Activated CD4-positive, alpha-beta T cell treated with anti-CD3 and anti-CD28 coated beads, Interleukin-2, amount 50 U/mL, for 1 hour (primary cell): ENCODE results near the gene SPEM1.
A peak's percentile ranks its signal among the peaks of the same experiment; 100 is the strongest.

ENCODE experiments used
- DNase-seq: peaks from one replicate; pipeline ENCODE4 v3.0.0-alpha.2; 2020

SPEM1 gene, protein sequence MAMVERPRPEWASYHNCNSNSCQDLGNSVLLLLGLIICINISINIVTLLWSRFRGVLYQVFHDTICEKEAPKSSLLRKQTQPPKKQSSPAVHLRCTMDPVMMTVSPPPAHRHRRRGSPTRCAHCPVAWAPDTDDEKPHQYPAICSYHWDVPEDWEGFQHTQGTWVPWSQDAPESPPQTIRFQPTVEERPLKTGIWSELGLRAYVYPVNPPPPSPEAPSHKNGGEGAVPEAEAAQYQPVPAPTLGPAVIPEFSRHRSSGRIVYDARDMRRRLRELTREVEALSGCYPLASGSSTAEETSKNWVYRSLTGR

DNA sequence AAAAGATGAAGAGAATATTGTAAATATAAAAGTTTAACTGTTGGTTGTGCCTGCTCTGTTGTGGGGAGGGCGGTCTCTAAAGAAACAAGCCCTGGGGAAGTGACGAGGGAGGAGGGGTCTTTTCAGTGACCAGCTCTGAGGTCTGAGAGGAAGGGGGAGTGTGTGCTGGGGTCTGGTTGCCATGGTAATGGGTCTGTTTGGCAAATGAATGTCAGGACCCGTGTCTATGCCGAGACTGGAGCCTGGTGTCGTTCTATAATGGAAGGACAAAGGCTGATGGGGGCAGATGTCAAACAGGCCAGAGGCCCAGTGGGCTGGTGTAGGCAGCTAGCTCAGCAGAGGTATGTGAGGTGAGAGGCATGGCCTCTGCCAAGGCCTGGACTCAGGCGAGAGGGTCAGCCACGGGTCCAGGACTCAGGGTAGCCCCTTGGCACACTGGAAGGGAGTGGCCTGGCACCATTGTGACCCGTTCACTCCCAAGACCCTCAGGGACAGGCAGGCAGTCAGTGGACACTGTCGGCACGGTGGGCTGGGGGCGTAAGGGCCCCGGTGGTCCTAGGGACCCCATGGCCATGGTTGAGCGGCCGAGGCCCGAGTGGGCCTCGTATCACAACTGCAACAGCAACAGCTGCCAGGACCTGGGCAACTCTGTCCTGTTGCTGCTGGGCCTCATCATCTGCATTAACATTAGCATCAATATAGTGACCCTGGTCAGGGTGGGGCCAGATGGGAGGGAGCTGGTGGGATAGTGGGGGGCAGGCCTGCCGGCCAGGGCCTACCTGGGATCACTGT, at the start of gene SPEM1:
TSS of gene SPEM1 (plus strand) at position 506 of the 792 bp plus-strand sequence. CDS start at position 567, 61 bp downstream.
- no peak for DNase-seq

DNA sequence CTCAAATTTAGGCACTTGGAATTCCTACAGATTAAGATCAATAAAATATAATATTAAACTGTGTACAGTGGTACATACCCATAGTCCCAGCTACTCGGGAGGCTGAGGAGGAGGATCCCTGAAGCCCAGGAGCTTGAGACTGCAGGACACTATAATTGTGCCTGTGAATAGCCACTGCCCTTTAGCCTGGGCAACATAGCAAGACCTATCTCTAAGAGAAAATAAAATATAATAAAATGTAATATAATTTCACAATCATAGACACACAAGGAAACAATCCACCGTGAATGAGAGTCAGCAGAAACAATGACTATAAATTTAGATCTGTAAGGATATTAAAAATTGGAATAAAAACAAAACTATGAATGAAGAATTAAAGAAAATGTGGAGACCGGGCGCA, 49.3 kb upstream of the SPEM1 start:
- no peak for DNase-seq

DNA sequence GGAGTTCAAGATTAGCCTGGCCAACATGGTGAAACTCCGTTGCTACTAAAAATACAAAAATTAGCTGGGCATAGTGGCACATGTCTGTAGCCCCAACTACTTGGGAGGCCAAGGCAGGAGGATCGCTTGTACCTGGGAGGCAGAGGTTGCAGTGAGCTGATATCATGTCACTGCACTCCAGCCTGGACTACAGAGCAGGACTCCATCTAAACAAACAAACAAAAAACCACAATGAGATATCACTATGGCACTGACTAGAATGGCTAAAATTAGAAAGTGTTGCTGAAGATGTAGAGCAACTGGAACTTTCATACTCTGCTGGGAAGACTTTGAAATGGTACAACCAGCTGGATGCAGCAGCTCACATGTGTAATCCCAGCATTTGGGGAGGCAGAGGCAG, 45.8 kb upstream of the SPEM1 start:
- no peak for DNase-seq

DNA sequence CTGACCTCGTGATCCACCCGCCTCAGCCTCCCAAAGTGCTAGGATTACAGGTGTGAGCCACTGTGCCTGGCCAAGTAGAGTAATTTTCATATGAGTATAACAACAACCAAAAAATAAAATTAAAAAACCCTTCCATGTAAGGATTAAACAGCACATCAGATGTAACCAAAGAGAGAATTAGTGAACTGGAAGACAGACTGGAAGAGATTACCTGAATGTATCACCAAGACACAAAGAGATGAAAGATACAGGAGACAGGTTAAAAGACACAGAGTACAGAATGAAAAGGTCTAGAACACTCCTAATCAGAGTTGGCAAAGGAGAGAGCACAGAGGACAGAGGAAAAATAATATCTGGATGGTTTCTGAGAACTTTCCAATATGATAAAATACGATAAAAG, 41.0 kb upstream of the SPEM1 start:
- DNase-seq: no peak

DNA sequence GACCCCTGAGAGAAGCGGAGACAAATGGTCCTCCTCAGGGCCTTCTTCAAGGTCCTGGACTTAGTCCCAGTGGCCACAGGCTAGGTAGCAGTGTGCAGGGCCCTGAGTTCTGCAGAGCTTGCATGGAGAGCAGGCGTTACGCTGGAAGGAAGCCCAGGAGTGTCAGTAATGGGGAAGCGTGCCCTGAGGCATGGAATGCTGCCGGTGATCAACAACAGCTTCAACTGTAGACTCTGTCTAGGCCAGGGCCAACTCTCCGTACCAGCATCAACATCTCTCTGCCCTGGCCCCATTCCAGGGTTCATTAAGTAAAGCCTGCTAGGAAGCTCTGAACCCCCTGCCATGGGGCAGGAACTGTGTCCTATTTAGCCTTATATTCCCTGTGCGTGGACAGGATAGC, 39.8 kb upstream of the SPEM1 start:
- DNase-seq: no peak

DNA sequence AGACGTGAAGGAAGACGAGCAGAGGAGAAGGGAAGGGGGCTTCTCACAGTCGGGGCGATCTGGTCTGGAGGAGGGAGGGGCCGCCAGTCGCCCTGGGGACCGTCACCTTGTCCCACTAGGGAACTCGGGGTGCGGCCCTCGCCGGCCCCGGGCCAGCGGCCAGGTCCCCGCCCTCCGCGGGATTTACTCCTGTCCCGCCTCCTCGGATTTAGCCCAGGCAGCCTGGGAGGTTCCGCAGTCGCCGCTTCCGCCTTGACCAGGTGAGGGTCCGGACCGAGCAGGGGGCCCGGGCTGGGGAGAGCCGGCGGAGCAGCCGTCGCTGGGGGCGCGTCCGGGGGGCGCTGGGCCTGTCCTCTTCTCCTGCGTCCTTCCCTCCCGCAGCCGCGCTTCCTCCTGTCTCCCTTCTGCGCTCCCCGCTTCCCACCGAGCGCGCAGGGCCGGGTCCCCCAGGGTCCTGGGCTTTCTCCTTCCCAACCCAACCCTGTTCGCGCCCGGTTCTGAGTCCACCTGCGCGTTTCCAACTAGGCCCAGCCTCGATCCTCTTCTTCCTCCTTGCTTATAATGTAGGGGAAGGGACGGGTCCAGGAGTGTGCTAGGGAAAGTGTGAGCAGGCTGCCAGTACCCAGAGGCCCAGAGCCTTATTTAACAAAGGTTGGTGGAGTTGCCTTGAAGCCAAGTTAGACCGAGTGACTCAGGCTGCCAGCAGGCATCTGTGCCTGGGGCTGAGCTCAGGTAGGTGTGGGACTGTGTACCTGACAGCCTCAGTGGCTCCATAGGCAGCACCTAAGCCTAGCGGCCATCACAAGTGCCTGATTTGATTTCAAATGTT, 39.1 kb upstream of the SPEM1 start, which contains the start of gene TNK1:
TSS of gene TNK1 (plus strand) at position 235 of the 829 bp plus-strand sequence. CDS start 1,838 bp downstream, outside the sequence.
- DNase-seq: no peak

DNA sequence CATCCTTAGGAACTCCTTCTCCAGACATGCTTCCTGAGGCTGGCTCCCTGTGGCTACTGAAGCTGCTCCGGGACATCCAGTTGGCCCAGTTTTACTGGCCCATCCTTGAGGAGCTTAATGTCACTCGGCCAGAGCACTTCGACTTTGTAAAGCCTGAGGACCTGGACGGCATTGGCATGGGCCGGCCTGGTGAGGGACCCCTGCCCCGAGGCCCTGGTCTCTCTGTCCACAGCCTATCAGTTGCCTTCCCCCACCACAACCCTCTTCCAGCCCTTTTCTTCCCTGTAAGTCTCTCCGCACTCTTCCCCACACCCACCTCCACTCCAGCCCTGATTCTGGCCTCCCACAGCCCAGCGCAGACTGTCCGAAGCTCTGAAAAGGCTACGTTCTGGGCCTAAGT, 37.2 kb upstream of the SPEM1 start:
- no peak for DNase-seq

DNA sequence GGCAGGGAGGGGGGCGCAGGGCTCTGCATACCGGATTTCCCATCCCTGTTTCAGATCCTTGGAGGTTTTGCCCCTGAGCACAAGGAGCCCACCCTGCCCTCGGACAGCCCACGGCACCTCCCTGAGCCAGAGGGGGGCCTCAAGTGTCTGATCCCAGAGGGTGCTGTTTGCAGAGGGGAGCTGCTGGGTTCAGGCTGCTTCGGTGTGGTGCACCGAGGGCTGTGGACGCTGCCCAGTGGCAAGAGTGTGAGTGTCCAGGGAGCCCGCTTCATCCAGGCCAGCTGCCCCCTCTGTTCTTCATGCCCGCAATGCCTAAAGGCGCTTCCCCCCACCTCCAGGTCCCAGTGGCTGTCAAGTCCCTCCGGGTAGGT, 36.8 kb upstream of the SPEM1 start:
- DNase-seq: no peak

DNA sequence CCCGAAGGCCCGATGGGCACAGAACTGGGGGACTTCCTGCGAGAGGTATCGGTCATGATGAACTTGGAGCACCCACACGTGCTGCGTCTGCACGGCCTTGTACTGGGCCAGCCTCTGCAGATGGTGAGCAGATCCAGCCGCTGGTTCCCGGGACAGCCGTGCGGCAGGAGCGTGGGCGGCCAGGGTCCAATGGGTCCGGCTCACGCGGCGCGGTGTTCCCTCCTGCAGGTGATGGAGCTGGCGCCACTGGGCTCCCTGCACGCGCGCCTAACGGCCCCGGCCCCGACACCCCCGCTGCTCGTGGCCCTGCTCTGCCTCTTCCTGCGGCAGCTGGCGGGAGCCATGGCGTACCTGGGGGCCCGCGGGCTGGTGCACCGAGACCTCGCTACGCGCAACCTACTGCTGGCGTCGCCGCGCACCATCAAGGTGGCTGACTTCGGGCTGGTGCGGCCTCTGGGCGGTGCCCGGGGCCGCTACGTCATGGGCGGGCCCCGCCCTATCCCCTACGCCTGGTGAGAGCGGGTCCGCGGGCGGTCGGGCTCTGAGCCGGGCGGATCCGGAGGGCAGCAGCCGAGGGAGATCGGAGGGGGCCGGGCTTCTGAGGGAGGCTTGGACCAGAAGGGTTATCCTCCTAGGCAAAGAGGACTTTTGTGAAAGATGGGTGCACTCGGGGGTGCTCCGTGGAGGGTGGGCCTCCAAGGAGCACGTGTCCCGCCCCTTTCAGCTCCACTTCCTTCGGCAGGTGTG, 36.2 kb upstream of the SPEM1 start:
- DNase-seq: peak; percentile 76

DNA sequence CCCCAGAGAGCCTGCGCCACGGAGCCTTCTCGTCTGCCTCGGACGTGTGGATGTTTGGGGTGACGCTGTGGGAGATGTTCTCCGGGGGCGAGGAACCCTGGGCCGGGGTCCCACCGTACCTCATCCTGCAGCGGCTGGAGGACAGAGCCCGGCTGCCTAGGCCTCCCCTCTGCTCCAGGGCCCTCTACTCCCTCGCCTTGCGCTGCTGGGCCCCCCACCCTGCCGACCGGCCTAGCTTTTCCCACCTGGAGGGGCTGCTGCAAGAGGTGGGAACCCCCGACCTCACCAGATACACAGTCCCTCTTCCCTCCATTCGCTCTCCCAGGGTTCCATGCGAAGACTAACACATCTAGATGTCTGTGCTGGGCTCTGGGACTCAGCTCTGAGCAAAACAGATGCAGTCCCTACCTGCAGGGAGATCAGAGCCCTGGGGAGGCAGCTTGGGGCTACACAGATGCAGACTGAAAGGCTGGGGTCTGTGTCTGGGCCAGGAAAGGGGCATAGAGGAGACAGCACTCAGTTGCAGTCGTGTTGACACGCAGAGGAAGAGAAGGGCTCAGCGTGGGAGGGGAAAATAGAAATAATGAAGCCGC, 35.5 kb upstream of the SPEM1 start:
- no peak for DNase-seq

DNA sequence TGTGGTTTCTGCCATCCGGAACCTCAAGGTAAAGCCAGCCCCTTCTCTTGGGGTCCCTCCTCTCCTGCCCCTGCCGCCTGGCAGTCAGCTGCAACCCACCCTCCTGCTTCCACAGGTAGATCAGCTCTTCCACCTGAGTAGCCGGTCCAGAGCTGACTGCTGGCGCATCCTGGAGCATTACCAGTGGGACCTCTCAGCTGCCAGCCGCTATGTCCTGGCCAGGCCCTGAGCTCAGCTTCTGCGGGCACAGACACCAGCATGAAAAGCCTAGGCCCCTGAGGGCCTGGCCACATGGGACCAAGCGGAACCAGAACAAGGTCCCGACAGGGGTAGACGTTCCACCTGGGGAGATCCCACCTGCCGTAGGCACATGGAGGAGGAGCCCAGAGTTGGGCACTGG, 31.3 kb upstream of the SPEM1 start:
- DNase-seq: no peak

DNA sequence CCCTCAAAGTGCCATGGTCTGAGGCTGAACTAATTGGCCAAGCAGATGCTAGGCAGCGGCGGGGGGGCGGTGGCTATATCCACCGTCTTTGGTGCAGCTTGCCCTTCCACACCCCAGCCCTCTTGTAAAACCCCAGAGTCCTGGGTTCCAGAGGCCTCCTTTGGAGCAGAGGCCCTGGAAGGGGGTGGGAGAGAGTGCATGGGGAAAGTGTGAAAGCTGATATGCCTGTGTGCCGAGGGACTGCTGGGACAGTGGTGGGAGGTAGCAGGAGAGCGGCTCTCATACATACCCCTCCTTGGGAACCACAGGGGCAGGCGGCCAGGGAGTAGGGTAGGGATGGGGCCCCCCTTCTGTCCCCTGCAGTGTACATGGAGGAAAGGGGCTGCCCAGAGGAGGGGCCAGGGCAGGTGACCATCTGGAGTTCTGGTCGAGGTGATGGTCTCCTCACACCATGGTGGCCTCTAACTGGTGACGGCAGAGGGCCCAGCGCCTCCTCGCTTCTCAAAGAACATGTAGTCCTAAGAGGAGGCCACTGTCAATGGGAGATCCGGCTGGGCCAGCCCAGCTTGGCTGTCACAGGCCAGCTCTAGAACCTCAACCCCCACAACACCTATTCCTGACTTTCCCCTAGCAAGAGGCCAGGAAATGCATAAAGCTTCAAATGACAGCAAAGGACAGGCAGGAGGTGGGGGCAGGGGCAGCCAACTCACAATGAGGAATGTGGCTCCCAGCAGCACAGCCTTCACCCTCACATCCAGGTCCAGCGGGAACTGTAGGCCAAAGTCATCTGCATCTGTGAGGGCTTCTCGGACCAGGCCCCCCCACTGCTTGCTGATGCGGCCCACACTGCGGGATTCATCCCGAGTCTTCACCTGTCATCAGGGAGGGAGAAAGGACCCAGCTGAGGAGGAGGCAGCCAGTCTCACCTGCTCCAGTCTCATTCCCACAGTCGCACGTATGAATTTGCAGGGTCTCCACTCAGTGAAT, 29.9 kb upstream of the SPEM1 start:
- no peak for DNase-seq

DNA sequence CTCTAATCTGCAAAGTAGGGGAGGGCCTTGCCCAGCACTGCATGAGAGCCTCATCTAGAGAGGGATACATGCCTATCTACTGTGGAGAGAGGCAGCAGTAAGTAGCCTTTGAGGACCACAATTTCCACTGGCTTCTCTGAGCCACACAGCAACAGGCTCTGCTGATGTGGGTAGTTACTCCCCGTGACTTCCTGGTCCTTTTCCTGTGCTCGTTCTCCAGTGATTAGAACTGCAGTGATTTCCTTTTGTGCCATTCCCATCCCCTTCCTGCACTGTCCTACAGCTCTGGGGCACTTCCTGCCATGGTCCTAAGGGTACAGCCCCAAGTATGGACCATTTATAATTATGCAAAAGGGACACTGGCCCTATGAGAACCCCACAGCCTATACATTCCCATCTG, 28.8 kb upstream of the SPEM1 start:
- DNase-seq: no peak

DNA sequence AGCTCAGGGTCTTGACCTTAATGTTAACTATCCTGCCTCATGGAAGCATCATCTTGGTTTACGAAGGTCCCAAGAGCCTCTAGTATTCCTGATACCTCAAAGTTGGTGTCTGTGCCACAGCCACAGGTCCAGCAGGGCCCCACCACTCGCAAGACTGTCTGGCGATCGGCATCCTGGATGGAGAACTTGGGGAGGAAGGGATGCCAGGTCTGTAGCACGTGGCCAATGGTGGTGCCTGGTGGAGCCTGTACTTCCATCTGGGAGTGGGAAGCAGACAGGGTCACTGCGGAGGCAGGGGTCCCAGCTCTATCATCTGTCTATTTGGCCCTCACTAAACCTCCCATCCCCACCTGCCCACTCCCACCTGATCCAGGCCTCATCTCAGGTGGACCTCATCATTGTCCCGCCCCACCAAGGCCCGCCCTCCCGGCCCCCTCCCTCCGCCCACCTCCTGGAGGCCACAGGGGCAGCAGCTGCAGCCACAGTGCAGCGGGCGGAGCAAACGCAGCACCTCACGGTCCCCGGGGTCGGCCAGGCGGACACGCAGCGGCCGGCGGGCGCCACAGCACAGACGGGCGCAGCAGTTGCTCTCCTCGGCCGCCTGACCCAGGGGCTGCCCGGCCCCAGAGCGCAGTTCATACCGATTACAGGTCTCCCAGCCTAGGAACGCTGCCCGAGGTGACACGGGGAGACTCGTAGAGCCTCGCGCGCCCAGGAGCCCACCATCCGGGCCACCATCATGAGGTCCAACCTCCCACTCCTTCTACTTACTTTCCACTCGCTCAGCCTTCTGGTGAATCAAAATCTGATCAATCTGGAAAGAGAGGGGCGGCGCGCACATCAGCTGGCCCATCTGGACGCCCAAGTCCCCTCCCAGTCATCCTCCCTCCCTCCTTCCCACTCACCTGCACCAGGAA, 27.2 kb upstream of the SPEM1 start:
- DNase-seq: no peak

DNA sequence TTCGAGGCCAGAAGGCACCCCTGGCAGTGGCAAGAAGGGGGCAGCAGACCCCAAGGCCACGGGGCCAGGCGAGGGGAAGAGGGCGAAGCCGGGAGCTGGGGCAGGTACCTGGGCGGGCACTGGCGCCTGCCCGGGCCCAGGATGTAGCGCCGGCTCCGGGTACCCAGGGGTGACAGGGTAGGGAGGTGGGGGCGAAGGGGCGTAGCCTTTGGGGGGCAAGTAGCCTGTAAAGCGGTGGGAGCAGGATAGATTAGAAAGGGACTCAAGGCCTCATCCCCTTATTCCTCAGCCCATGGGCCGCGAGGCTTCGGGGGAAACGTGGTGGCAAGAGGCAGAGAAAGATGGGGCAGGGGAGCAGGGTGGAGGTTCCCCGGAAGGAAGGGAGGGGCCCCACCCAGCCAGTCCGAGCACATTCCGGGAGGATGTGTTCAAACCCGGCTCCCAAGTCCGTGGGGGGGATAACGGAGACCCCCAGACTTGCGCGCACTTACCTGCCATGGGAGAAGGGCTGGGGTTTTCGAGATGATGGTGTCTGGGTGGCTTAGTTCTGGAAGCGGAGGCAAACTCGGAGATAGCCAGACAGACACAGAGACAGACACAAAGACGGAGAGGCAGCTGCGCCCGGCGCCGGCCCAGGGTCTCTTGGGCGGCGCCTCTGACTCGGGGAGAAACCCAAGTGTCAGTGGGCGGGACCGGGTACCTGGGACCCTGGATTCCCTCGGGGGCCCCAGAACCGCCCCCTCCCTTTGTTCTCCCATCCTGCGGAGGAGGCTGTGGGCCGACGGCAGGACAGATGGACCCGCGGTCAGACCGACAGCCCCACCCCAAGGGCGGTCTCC, 26.3 kb upstream of the SPEM1 start:
- DNase-seq: peak; percentile 70

DNA sequence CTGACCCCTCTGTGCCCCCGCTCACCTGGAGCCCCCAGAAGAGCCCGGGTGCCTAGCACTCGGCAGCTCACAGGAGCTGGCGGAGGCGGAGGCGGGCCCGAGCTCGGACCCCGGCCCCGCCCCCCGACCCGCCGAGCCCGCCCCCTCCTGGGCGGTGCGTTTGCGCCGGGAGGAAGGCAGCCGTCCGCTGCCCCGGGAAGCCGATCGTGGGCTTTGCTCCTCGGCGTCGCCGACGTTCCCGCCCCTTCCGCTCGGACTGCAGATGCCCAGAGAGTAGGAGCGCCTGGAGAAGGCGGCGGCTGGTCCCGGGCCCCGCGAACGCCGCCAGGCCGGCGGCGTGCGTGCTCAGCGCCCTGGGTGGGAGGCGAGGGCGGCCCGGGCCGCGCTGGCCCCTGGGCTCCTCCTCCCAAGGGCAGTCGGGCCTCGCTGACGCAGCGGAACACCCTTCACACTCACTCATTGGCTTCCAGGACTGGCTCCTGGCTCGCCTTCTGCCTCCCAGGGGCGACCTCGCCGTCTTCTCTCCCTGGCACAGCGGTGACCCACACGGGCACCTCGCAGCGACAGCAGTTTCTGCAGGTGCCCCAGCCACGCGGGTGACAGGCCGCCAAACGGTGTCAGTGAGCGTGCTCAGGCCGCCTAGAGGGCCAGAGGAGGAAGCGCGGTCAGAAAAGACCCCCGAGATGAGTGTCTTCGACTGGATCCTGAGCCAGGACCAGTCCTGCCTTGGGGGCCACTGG, 25.5 kb upstream of the SPEM1 start, which contains the start of gene PLSCR3:
TSS of gene PLSCR3 (minus strand) at position 74 of the 740 bp plus-strand sequence. CDS start 415 bp downstream, outside the sequence.
- DNase-seq: peak; percentile 75

DNA sequence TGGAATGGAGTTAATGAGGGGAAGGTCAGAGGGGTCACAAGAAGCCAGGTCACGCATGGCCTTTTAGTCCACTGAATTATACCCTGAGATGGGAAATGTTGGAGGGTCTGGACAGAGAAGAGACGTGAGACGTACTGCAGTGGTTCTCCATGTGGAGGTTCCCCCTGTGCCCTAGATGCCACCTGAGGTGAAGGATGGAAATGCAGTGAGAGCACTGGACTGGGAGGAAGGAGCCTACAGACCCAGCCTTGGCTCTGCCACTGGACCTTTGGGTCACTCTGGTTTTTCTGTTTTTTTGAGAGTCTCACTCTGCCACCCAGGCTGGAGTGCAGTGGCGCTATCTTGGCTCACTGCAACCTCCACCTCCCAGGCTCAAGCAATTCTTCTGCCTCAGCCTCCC, 24.0 kb upstream of the SPEM1 start:
- DNase-seq: no peak

DNA sequence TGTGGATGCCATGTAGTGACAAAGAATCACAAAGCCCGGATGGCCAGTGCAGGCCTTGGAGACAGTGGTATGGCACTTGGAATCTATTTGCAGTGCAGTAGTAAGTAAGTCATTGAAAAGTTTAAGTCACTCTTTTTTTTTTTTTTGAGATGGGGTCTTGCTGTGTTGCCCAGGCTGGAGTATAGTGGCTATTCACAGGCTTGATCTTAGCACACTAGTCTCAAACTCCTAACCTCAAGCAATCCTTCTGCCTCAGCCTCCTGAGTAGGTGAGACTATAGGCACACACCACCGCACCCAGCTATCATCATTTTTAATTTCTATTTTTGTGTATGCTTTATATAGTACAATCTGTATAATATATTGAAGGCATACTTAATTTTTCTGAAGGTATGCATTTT, 21.5 kb upstream of the SPEM1 start:
- DNase-seq: no peak
